Panc1 (cell line): ENCODE results near the gene BORCS8. TPM values are rescaled to one million over a fixed set of nuclear protein-coding genes. Genes with fewer than 3 reads are reported as not detected.

Source experiments
- ATAC-seq: fragments of 200-7000 bp; cut with Tn5 transposase; 2 replicates; pipeline ENCODE4 v1.9.1; 2020; ENCODE audit warnings: mild to moderate bottlenecking, moderate library complexity
- BruUV-seq: library from RNA; stranded (reverse); fragments of 400-500 nt; replicated peaks from 2 replicates; lab custom pipeline; 2021; lab: Mats Ljungman, UMichigan
- CTCF ChIA-PET: fragments of 300-600 bp; sonication (Branson Sonifier 250); formaldehyde crosslinking; loops from one replicate; lab custom pipeline; 2022; ENCODE audit warnings: antibody characterized with exemption; lab: Charles Lee
- POLR2A ChIA-PET: fragments of 300-600 bp; sonication (Branson Sonifier 250); formaldehyde crosslinking; loops from one replicate; lab custom pipeline; 2022; ENCODE audit warnings: antibody characterized with exemption; lab: Charles Lee
- DNase-seq: peaks from one replicate; pipeline ENCODE4 v3.0.0-alpha.2; 2010; ENCODE audit warnings: low read depth, low spot score
- H3K27ac ChIP-seq: 2 replicates; pipeline ENCODE4 v1.5.1; 2011; ENCODE audit warnings: mild to moderate bottlenecking, low read length, inconsistent platforms
- H3K27me3 ChIP-seq: fragments of 200-500 bp; sonication (Bioruptor generic); 2 replicates; pipeline ENCODE4 v1.6.0; 2014; ENCODE audit warnings: low read length, inconsistent platforms; ENCODE audit not compliant: control insufficient read depth, insufficient read depth
- H3K36me3 ChIP-seq: fragments of 200-500 bp; sonication (Bioruptor generic); 2 replicates; pipeline ENCODE4 v1.5.1; 2014; ENCODE audit warnings: inconsistent platforms, mild to moderate bottlenecking, low read length, moderate library complexity; ENCODE audit not compliant: control insufficient read depth, insufficient read depth
- H3K4me1 ChIP-seq: 2 replicates; pipeline ENCODE4 v1.5.1; 2011; ENCODE audit warnings: inconsistent platforms, mild to moderate bottlenecking, low read length, moderate library complexity; ENCODE audit not compliant: control insufficient read depth, insufficient read depth
- H3K4me3 ChIP-seq, 2 experiments: 2 replicates each; pipeline ENCODE4 v1.5.1; 2011 to 2012; ENCODE audit warnings: low read depth in 2 of 2, low read length in 2 of 2, mild to moderate bottlenecking in 2 of 2, inconsistent platforms in 1 of 2, moderate library complexity in 1 of 2
- H3K9me3 ChIP-seq: fragments of 200-500 bp; sonication (Bioruptor generic); 2 replicates; pipeline ENCODE4 v1.5.1; 2014; ENCODE audit warnings: low read depth, mild to moderate bottlenecking, inconsistent platforms, low read length, moderate library complexity; ENCODE audit not compliant: control insufficient read depth, insufficient read depth
- POLR2AphosphoS5 ChIP-seq: IDR thresholded peaks from 2 replicates; pipeline ENCODE4 v1.6.1; 2012; ENCODE audit warnings: mild to moderate bottlenecking, low read depth, low read length, moderate library complexity
- SIN3A ChIP-seq: IDR thresholded peaks from 2 replicates; pipeline ENCODE4 v1.6.1; 2012; ENCODE audit warnings: low read depth, mild to moderate bottlenecking, low read length, moderate library complexity, borderline replicate concordance; ENCODE audit not compliant: insufficient read depth
- TCF7L2 ChIP-seq: IDR thresholded peaks from 2 replicates; pipeline ENCODE4 v1.6.1; 2011; ENCODE audit warnings: mild to moderate bottlenecking, low read depth, low read length, inconsistent platforms
- in situ Hi-C: cut with HindIII; loops from 2 replicates; pipeline ENCODE4 v1.10.0; 2016; ENCODE audit warnings: low sequenced_read_pairs, low pct_unique_long_range_greater_than_20kb
- intact Hi-C: fragments of 100-400 bp; cut with micrococcal nuclease; formaldehyde crosslinking; loops from one replicate; pipeline ENCODE4 v1.10.0; 2022; ENCODE audit not compliant: unreplicated experiment
- total RNA-seq: library from RNA; stranded (reverse); gene quantifications from one replicate; pipeline ENCODE4 v1.2.1, GENCODE V29; 2021; ENCODE audit not compliant: unreplicated experiment
- TF ChIP-seq, protein P1 (sequence below): fragments of 450-650 bp; IDR thresholded peaks from 2 replicates; pipeline ENCODE4 v1.5.1; 2017; ENCODE audit warnings: mild to moderate bottlenecking
- TF ChIP-seq, protein P2 (sequence below), 2 experiments: IDR thresholded peaks; 2 replicates each; pipeline ENCODE4 v1.6.1; 2011 to 2012; ENCODE audit warnings: low read depth in 2 of 2, control low read depth in 1 of 2, low read length in 1 of 2, mild to moderate bottlenecking in 1 of 2, moderate library complexity in 1 of 2; ENCODE audit not compliant: insufficient read depth in 1 of 2

The BORCS8 gene
- total RNA-seq, 1 experiment from 2014 or later: 37.8 TPM

DNA sequence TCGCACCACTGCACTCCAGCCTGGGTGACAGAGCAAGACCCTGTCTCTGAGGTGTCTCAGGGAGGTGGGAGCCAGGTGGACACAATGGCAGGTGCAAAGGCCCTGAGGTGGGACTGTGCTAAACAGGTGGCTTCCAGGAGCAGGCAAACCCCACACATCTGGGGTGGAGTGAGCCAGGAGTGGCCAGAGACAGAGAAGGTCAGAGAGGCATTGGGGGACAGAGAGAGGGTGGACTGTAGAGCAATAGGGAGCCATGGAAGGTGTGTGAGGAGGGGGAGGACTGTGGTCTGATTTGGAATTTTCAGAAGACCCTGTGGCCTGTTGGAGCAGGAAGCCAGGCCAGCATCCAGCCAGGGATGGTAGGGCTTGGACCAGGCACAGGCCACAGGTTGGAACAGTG is 26.6 kb downstream of the BORCS8 start:
- Histone ChIP-seq H3K27ac (no peak overlapping the region), H3K9me3 (no peaks in the 10 kb centered on the region), H3K27me3 (no peaks in the 10 kb centered on the region), H3K4me1 (no peaks in the 10 kb centered on the region), H3K4me3 (no peak overlapping the region), H3K36me3 (no peaks in the 10 kb centered on the region)
- no peak for DNase-seq
- POLR2A ChIA-PET: no interaction called here
- no TSS peak for BruUV-seq
- in situ Hi-C loops (no loop called here), intact Hi-C loops (no loop called here)
- TF ChIP-seq, protein P1, sequence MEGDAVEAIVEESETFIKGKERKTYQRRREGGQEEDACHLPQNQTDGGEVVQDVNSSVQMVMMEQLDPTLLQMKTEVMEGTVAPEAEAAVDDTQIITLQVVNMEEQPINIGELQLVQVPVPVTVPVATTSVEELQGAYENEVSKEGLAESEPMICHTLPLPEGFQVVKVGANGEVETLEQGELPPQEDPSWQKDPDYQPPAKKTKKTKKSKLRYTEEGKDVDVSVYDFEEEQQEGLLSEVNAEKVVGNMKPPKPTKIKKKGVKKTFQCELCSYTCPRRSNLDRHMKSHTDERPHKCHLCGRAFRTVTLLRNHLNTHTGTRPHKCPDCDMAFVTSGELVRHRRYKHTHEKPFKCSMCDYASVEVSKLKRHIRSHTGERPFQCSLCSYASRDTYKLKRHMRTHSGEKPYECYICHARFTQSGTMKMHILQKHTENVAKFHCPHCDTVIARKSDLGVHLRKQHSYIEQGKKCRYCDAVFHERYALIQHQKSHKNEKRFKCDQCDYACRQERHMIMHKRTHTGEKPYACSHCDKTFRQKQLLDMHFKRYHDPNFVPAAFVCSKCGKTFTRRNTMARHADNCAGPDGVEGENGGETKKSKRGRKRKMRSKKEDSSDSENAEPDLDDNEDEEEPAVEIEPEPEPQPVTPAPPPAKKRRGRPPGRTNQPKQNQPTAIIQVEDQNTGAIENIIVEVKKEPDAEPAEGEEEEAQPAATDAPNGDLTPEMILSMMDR: no peak
- no peak for TF ChIP-seq POLR2AphosphoS5
- TF ChIP-seq, protein P2, sequence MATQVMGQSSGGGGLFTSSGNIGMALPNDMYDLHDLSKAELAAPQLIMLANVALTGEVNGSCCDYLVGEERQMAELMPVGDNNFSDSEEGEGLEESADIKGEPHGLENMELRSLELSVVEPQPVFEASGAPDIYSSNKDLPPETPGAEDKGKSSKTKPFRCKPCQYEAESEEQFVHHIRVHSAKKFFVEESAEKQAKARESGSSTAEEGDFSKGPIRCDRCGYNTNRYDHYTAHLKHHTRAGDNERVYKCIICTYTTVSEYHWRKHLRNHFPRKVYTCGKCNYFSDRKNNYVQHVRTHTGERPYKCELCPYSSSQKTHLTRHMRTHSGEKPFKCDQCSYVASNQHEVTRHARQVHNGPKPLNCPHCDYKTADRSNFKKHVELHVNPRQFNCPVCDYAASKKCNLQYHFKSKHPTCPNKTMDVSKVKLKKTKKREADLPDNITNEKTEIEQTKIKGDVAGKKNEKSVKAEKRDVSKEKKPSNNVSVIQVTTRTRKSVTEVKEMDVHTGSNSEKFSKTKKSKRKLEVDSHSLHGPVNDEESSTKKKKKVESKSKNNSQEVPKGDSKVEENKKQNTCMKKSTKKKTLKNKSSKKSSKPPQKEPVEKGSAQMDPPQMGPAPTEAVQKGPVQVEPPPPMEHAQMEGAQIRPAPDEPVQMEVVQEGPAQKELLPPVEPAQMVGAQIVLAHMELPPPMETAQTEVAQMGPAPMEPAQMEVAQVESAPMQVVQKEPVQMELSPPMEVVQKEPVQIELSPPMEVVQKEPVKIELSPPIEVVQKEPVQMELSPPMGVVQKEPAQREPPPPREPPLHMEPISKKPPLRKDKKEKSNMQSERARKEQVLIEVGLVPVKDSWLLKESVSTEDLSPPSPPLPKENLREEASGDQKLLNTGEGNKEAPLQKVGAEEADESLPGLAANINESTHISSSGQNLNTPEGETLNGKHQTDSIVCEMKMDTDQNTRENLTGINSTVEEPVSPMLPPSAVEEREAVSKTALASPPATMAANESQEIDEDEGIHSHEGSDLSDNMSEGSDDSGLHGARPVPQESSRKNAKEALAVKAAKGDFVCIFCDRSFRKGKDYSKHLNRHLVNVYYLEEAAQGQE (IDR thresholded peaks at IDR 0.05; ENCODE audit: insufficient read depth in 1 of 2, low read depth in 2 of 2, low read length in 1 of 2): no peak
- TF ChIP-seq TCF7L2: no peak
- TF ChIP-seq SIN3A: no peak
- CTCF ChIA-PET: no interaction called here
- ATAC-seq: no peak

DNA sequence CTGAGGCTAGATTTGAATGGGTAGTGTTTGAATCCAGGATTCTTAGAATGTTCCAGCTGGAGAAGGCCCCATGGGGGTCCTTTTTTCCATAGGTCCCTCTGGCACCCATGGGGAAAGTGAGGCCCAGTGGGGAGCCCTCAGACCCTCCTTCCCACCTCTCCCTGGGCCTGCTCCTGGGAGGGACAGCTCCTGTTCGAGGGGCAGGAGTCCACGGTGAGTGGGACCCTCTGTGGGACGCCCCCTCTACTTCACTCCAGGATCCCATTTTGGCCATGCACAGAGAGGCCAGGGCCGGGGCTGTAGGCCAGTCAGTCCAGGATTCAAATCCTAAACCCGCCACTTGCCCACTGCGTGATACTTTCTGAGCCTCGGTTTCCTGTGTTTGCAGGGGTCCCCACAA is 29.5 kb downstream of the BORCS8 start:
- intact Hi-C loops: no loop called here
- ChIA-PET CTCF (no interaction called here), POLR2A (no interaction called here)
- no peak overlapping the region for H3K4me3 ChIP-seq
- DNase-seq: no peak
- no TSS peak for BruUV-seq
- TF ChIP-seq, protein P1: no peak
- TF ChIP-seq POLR2AphosphoS5: no peak
- TF ChIP-seq, protein P2 (IDR thresholded peaks at IDR 0.05; ENCODE audit: insufficient read depth in 1 of 2, low read depth in 2 of 2, low read length in 1 of 2): no peak
- TF ChIP-seq TCF7L2: no peak
- no peak for TF ChIP-seq SIN3A
- no peak for ATAC-seq
- H3K9me3 ChIP-seq: no peaks in the 10 kb centered on the region
- H3K27ac ChIP-seq: no peak overlapping the region
- in situ Hi-C loops: no loop called here
- no peaks in the 10 kb centered on the region for H3K36me3 ChIP-seq
- H3K4me1 ChIP-seq: no peaks in the 10 kb centered on the region
- no peaks in the 10 kb centered on the region for H3K27me3 ChIP-seq
